Measurements from ENCODE around the gene UBR3.
"Not testable (repeated sequence)": the region's sequence is repeated elsewhere in the genome, so short reads cannot be mapped to it uniquely, and the experiment has no call there.

UBR3 gene

GRCh38 chr2:169933124-169933711 is 106.0 kb downstream of the UBR3 start:
- no peak for DNase-seq (ENCODE audit: low read depth, low spot score)

- not testable (repeated sequence) for DNase-seq (ENCODE audit: low read depth, low spot score)
Measured at GRCh38 chr2:169936652-169937051, 109.4 kb downstream of the UBR3 start.

GRCh38 chr2:169945515-169945914 is 118.3 kb downstream of the UBR3 start:
- no peak for DNase-seq (ENCODE audit: low read depth, low spot score)

GRCh38 chr2:169946092-169946491 is 118.8 kb downstream of the UBR3 start:
- DNase-seq (ENCODE audit: low read depth, low spot score) = no peak

- DNase-seq (ENCODE audit: low read depth, low spot score) = no peak
Measured at GRCh38 chr2:169946546-169946945, 119.3 kb downstream of the UBR3 start.

- no peak for DNase-seq (ENCODE audit: low read depth, low spot score)
Measured at GRCh38 chr2:169955940-169956339, 128.7 kb downstream of the UBR3 start.

- DNase-seq (ENCODE audit: low read depth, low spot score) = not testable (repeated sequence)
Measured at GRCh38 chr2:169957219-169957618, 130.0 kb downstream of the UBR3 start.

GRCh38 chr2:169961911-169962310 is 134.7 kb downstream of the UBR3 start:
- DNase-seq (ENCODE audit: low read depth, low spot score) = no peak

- DNase-seq (ENCODE audit: low read depth, low spot score) = no peak
Measured at GRCh38 chr2:169963786-169964185, 136.5 kb downstream of the UBR3 start.

- no peak for DNase-seq (ENCODE audit: low read depth, low spot score)
Measured at GRCh38 chr2:169964740-169965139, 137.5 kb downstream of the UBR3 start.

- no peak for DNase-seq (ENCODE audit: low read depth, low spot score)
Measured at GRCh38 chr2:169965495-169965894, 138.2 kb downstream of the UBR3 start.

- DNase-seq (ENCODE audit: low read depth, low spot score) = no peak
Measured at GRCh38 chr2:169966454-169966853, 139.2 kb downstream of the UBR3 start.

- DNase-seq (ENCODE audit: low read depth, low spot score) = no peak
Measured at GRCh38 chr2:169968743-169969142, 141.5 kb downstream of the UBR3 start.

- no peak for DNase-seq (ENCODE audit: low read depth, low spot score)
Measured at GRCh38 chr2:169975221-169975620, 148.0 kb downstream of the UBR3 start.

GRCh38 chr2:169976335-169976851 is 149.1 kb downstream of the UBR3 start:
- no peak for DNase-seq (ENCODE audit: low read depth, low spot score)

- no peak for DNase-seq (ENCODE audit: low read depth, low spot score)
Measured at GRCh38 chr2:169977530-169977929, 150.3 kb downstream of the UBR3 start.

GRCh38 chr2:169978402-169979017 is 151.3 kb downstream of the UBR3 start:
- no peak for DNase-seq (ENCODE audit: low read depth, low spot score)

GRCh38 chr2:169979025-169979424 is 151.8 kb downstream of the UBR3 start:
- DNase-seq (ENCODE audit: low read depth, low spot score) = no peak

- no peak for DNase-seq (ENCODE audit: low read depth, low spot score)
Measured at GRCh38 chr2:169980001-169980400, 152.7 kb downstream of the UBR3 start.

- DNase-seq (ENCODE audit: low read depth, low spot score) = no peak
Measured at GRCh38 chr2:169980643-169981042, 153.4 kb downstream of the UBR3 start.

GRCh38 chr2:169982929-169983328 is 155.7 kb downstream of the UBR3 start:
- DNase-seq (ENCODE audit: low read depth, low spot score) = no peak

GRCh38 chr2:169983506-169983905 is 156.3 kb downstream of the UBR3 start:
- no peak for DNase-seq (ENCODE audit: low read depth, low spot score)

- DNase-seq (ENCODE audit: low read depth, low spot score) = no peak
Measured at GRCh38 chr2:169984145-169984544, 156.9 kb downstream of the UBR3 start.
